GM19468 (cell line): ENCODE data around the gene GPS1.
A peak's percentile ranks its signal among the peaks of the same experiment; 100 is the strongest.

Experiments used
- ATAC-seq: cut with Tn5 transposase; IDR thresholded peaks from one replicate; pipeline ENCODE4 v1.9.1; 2021; ENCODE audit warnings: mild to moderate bottlenecking, moderate library complexity, moderate number of reproducible peaks; ENCODE audit not compliant: unreplicated experiment; ENCODE audit errors: extremely low read depth

The GPS1 gene

GRCh38 chr17:82098169-82098938 lies 46.7 kb downstream of the GPS1 start, which contains the start of gene FASN:
Gene FASN (minus strand): TSS chr17:82098236. CDS start chr17:82096445, 1,791 bp downstream.
- peak; percentile 47 for ATAC-seq

GRCh38 chr17:82098939-82099763 lies 47.5 kb downstream of the GPS1 start:
- ATAC-seq: no peak

- no peak for ATAC-seq
These were observed 49.0 kb downstream of the GPS1 start for GRCh38 chr17:82100502-82101298.

- ATAC-seq: no peak
These were observed 49.6 kb downstream of the GPS1 start for GRCh38 chr17:82101301-82101715.

GRCh38 chr17:82101767-82102679 lies 50.3 kb downstream of the GPS1 start:
- no peak for ATAC-seq

GRCh38 chr17:82103553-82104451 lies 52.1 kb downstream of the GPS1 start:
- ATAC-seq: no peak

- no peak for ATAC-seq
These were observed 53.2 kb downstream of the GPS1 start for GRCh38 chr17:82104797-82105416.

GRCh38 chr17:82105417-82105881 lies 53.8 kb downstream of the GPS1 start:
- ATAC-seq: no peak

GRCh38 chr17:82105882-82106687 lies 54.4 kb downstream of the GPS1 start:
- ATAC-seq: peak; percentile 47

- ATAC-seq: no peak
These were observed 55.1 kb downstream of the GPS1 start for GRCh38 chr17:82106688-82107305.
